GM19468 (cell line): ENCODE results near the gene NDFIP2.

Source experiments
- ATAC-seq: cut with Tn5 transposase; IDR thresholded peaks from one replicate; pipeline ENCODE4 v1.9.1; 2021; ENCODE audit warnings: mild to moderate bottlenecking, moderate library complexity, moderate number of reproducible peaks; ENCODE audit not compliant: unreplicated experiment; ENCODE audit errors: extremely low read depth

Gene NDFIP2

GRCh38 chr13:79492313-79492798, 11.4 kb downstream of the NDFIP2 start:
- ATAC-seq: no peak

- ATAC-seq: no peak
Measured at GRCh38 chr13:79492918-79493594, 12.1 kb downstream of the NDFIP2 start.

- ATAC-seq: no peak
Measured at GRCh38 chr13:79496188-79496587, 15.2 kb downstream of the NDFIP2 start.

- ATAC-seq: no peak
Measured at GRCh38 chr13:79497064-79497463, 16.1 kb downstream of the NDFIP2 start.

- no peak for ATAC-seq
Measured at GRCh38 chr13:79497852-79498251, 16.9 kb downstream of the NDFIP2 start.

- ATAC-seq: no peak
Measured at GRCh38 chr13:79500829-79501228, 19.9 kb downstream of the NDFIP2 start.

- no peak for ATAC-seq
Measured at GRCh38 chr13:79501538-79502232, 20.7 kb downstream of the NDFIP2 start.

- ATAC-seq: no peak
Measured at GRCh38 chr13:79502859-79503468, 22.0 kb downstream of the NDFIP2 start.

GRCh38 chr13:79503473-79504017, 22.6 kb downstream of the NDFIP2 start:
- ATAC-seq: no peak

GRCh38 chr13:79508224-79508961, 27.4 kb downstream of the NDFIP2 start:
- ATAC-seq: no peak

- no peak for ATAC-seq
Measured at GRCh38 chr13:79511611-79512010, 30.7 kb downstream of the NDFIP2 start.

- ATAC-seq: no peak
Measured at GRCh38 chr13:79512950-79513349, 32.0 kb downstream of the NDFIP2 start.

- ATAC-seq: no peak
Measured at GRCh38 chr13:79516595-79516994, 35.6 kb downstream of the NDFIP2 start.

- no peak for ATAC-seq
Measured at GRCh38 chr13:79519255-79519654, 38.3 kb downstream of the NDFIP2 start.

- ATAC-seq: peak; percentile 95
Measured at GRCh38 chr13:79522583-79522982, 41.6 kb downstream of the NDFIP2 start.

GRCh38 chr13:79525064-79525857, 44.3 kb downstream of the NDFIP2 start:
- ATAC-seq: no peak

GRCh38 chr13:79527698-79528097, 46.7 kb downstream of the NDFIP2 start:
- no peak for ATAC-seq

- no peak for ATAC-seq
Measured at GRCh38 chr13:79528356-79528755, 47.4 kb downstream of the NDFIP2 start.

- no peak for ATAC-seq
Measured at GRCh38 chr13:79528759-79529191, 47.8 kb downstream of the NDFIP2 start.
